Medulla oblongata (tissue), 1 donor: ENCODE data around the gene NR3C1.

Experiments
- DNase-seq: peaks from one replicate; pipeline ENCODE4 v3.0.0-alpha.2; 2015; ENCODE audit errors: extremely low spot score

The NR3C1 gene

GRCh38 chr5:143426437-143426991 lies 23.0 kb upstream of the NR3C1 start:
- no peak for DNase-seq

GRCh38 chr5:143425835-143426234 lies 22.3 kb upstream of the NR3C1 start:
- no peak for DNase-seq

DNA sequence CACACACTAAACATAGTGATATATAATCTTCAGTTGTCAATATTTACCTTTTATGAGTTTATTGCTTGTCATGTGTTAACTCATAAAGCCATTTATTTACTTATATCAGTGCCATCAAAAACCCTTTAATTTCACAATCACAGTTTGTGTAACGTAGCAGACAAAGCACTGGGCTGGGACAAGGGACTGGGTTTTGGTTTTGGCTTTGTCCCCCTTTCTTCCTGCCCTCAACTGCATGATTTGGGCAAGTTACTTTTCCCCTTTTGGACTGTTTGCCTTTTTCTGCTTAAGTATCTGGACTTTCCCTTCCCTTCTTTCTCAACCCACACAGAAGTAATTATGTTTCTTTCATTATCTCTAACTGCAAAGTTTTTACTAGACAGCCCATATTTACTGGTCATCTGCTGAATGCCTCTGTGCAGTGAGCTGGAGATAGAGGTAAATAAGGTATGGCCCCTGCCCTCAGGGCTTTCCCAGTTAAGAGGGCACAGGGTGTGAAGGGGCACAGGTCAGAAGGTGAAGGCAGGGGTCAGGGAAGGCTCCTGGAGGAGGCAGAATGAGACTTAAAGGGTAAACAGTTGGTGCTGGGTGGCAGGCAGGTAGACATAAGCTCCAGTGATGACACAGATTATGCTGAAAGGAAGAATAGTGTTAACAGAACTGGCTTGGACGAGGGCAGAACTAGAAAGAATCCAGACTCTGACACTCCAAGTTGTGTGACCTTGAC lies 14.8 kb upstream of the NR3C1 start:
- no peak for DNase-seq

- DNase-seq = no peak
These were observed 14.1 kb upstream of the NR3C1 start for GRCh38 chr5:143417503-143418139.

DNA sequence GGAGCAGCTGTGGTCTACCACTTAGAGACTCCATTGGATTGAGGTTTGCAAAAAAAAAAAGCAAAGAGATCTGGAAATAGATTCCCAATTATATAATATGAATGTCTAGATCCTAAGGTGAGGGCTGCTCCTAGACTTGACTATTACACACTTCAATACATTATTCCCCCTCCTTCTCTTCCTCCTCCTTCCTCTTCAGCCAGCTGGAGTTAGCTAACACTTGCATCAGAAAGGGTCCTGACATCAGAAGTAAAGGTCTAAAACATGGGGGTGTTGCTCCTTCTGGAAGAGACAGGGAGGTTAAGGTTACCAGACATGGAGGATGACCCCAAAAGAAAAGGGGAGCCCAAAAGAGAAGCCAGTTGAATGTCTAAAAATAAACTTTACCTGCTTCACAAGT lies 12.9 kb upstream of the NR3C1 start:
- DNase-seq = no peak

GRCh38 chr5:143413958-143414669 lies 10.6 kb upstream of the NR3C1 start:
- DNase-seq = no peak

DNA sequence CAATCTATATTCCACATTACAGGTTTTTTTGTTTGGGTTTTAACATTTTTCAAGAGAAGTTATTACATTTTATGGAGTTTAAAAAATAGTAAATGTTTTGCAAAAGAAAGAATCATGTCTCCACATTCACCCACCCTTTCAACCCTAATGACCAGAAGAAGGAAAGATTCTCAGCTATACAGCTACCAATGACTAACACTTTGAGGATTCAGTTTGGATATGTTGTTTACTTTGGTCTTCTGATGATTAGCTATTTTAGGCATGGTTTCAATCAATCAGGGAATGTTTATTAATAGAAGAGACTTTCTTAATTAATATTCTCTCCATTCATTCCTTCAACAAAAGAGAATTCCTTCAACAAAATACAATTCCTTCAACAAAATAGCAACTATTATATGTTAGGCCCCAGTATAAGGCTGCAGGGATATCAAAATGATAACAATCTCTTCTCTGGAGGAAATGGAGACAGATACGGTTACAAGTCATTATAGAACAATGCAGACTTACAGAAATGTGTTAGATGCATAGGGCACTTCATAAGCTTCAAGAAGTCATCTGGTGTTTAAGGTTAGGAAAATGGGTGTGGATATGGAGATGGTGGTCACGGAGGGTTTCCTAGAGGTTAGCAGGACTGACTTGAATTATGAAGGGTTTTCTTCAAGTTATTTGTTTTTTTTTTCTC lies 9.3 kb upstream of the NR3C1 start:
- DNase-seq = no peak

DNA sequence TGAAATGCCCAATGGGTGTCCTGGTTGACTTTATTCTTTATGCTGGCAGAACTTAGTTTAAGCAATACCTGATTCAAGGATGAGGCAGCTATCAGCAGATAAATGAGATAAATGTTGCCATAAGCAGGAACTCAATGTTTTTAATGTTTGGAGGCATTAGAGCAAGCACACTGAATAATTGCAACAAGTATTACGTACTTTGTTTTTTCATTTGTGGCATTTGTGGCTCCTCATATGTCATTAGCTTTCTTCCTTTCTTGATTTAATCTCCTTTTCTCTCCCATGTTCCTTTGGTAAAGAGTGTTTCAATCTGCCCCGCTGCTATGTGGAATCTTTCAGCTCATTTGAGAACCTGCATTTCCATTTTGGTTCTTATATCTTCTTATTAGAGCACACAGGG lies 6.4 kb upstream of the NR3C1 start:
- no peak for DNase-seq

GRCh38 chr5:143406408-143406807 lies 2.9 kb upstream of the NR3C1 start:
- no peak for DNase-seq

DNA sequence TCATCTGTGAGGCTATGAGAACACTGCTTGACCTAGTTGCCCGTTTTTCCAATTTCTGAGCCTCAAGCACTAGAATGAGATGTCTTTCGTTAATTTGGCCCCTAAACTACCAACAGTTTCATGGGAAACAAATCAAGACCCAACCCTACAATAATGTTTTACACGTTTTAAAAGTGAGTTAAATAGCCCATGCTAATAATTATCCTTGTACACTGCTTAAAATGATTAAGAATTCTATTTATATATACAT lies 2.3 kb upstream of the NR3C1 start:
- no peak for DNase-seq

- DNase-seq = peak; percentile 86
These were observed 1.8 kb upstream of the NR3C1 start for GRCh38 chr5:143405063-143405848.

DNA sequence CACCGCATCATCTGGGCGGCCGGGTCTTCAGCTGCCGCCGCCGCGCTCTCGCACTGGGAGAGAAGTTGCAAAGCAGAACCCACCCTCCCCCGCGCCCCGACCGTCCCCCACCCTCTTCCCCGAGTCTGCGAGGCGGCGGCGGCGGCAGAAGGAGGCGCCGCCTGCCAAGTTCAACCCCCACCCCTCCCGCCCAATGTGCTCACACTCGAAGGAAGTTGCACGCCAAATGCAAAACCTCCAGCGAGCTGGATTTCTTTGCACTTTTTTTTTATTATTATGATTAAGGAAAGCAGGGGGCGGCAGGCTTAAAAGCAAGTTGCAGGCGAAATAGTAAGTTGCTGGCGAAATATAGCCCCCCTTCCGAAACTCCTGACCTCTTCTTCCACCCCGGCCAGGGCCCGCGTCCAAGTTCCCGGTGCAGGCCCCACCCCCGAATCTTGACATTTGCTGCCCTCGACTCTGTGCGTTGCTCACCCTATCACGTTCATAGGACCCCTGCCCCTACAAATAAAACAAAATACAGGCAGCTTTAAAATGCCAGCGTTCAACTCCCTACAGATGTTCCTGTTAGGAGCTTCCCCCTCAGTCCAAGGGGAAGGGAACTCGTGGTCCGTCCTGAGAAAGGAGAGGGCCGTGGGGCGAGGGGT lies 1.1 kb upstream of the NR3C1 start:
- peak; percentile 82 for DNase-seq

GRCh38 chr5:143403334-143403592 lies 223 bp downstream of the NR3C1 start:
- DNase-seq = no peak

- peak; percentile 66 for DNase-seq
These were observed 743 bp downstream of the NR3C1 start for GRCh38 chr5:143402553-143403333.

GRCh38 chr5:143402017-143402552 lies 1.4 kb downstream of the NR3C1 start:
- peak; percentile 42 for DNase-seq

DNA sequence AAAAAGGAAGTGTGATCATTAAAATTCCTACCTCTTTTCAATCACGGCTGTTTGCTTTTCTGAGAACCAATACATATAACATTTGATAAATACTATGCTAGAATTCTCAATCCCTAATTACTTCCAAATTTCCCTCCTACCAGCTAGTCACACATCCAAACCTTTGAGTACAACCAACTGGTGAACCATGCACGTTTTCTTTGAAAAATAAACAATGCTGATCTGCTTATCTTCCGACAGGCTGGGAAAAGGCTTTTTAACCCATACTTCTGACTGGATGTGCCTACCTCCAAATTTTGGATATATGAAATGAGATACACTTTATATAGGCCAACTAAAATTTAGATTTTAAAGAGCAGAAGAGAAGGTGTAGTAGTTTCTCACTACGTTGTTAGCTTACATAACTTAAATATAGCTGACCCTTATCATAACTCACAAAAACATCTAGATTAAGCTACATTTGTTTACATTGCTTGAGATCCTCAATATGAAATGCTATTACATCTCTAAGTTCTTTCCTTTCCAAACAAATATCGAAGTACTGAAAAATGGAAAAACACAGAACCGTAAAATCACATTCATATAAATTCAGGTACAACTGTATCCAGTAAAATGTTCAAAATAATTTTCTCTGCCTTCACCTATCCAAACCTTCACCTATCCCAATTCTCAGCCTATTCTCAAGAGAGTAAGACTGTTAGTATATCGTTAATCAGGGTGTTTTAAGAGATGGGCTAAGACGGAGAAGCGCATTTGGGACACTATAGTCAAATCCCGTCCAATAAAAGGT lies 2.1 kb downstream of the NR3C1 start:
- DNase-seq = peak; percentile 40

GRCh38 chr5:143400541-143401226 lies 2.8 kb downstream of the NR3C1 start:
- DNase-seq = peak; percentile 73

GRCh38 chr5:143399616-143400540 lies 3.6 kb downstream of the NR3C1 start:
- DNase-seq = peak; percentile 51
